Measurements from ENCODE around the gene ZNF841.

- TF ChIP-seq, protein P1, sequence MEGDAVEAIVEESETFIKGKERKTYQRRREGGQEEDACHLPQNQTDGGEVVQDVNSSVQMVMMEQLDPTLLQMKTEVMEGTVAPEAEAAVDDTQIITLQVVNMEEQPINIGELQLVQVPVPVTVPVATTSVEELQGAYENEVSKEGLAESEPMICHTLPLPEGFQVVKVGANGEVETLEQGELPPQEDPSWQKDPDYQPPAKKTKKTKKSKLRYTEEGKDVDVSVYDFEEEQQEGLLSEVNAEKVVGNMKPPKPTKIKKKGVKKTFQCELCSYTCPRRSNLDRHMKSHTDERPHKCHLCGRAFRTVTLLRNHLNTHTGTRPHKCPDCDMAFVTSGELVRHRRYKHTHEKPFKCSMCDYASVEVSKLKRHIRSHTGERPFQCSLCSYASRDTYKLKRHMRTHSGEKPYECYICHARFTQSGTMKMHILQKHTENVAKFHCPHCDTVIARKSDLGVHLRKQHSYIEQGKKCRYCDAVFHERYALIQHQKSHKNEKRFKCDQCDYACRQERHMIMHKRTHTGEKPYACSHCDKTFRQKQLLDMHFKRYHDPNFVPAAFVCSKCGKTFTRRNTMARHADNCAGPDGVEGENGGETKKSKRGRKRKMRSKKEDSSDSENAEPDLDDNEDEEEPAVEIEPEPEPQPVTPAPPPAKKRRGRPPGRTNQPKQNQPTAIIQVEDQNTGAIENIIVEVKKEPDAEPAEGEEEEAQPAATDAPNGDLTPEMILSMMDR (IDR thresholded peaks at IDR 0.05): no peak
- TF ChIP-seq EZH2 (IDR thresholded peaks at IDR 0.05; ENCODE audit: borderline replicate concordance, insufficient read depth, low read depth, low read length, poor library complexity, severe bottlenecking): no peak
These were observed 30.2 kb downstream of the ZNF841 start for GRCh38 chr19:52065399-52065798.
